Common myeloid progenitor, CD34-positive (primary cell): ENCODE measurements around the gene CCDC137.

ENCODE experiments used
- CTCF ChIA-PET: fragments of 350-600 bp; sonication (Branson Sonifier 250); formaldehyde crosslinking; loops from one replicate; lab custom pipeline; 2021; ENCODE audit warnings: antibody characterized with exemption; lab: Charles Lee
- POLR2A ChIA-PET: fragments of 350-600 bp; sonication (Branson Sonifier 250); formaldehyde crosslinking; loops from one replicate; lab custom pipeline; 2021; ENCODE audit warnings: antibody characterized with exemption; lab: Charles Lee
- DNase-seq, 3 donors: peaks; one replicate each; pipeline versions ENCODE4 v3.0.0 to v3.0.0-alpha.2; 2013
- H3K27ac ChIP-seq, 2 experiments: 1 replicate in 1 of 2; 2 replicates in 1 of 2; pipeline ENCODE4 v1.7.0; 2013; ENCODE audit warnings: inconsistent platforms in 2 of 2, low read length in 2 of 2, mild to moderate bottlenecking in 2 of 2, low read depth in 1 of 2, moderate library complexity in 1 of 2; ENCODE audit not compliant: severe bottlenecking in 2 of 2, insufficient read depth in 1 of 2, poor library complexity in 1 of 2
- H3K27me3 ChIP-seq, 5 experiments: replicated peaks in 2 of 5; 1 replicate in 3 of 5; 2 replicates in 2 of 5; pipeline versions ENCODE4 v1.6.1 to v1.7.0; 2013; ENCODE audit warnings: low read length in 4 of 5, mild to moderate bottlenecking in 2 of 5, moderate library complexity in 2 of 5, inconsistent platforms in 1 of 5; ENCODE audit not compliant: insufficient read depth in 5 of 5, control insufficient read depth in 4 of 5
- H3K36me3 ChIP-seq, 4 experiments: 1 replicate in 2 of 4; 2 replicates in 2 of 4; pipeline versions ENCODE4 v1.6.1 to v1.7.0; 2013; ENCODE audit warnings: low read length in 3 of 4, control low read depth in 1 of 4, mild to moderate bottlenecking in 1 of 4; ENCODE audit not compliant: control insufficient read depth in 4 of 4, insufficient read depth in 4 of 4
- H3K4me1 ChIP-seq, 4 experiments: 1 replicate in 3 of 4; 2 replicates in 1 of 4; pipeline versions ENCODE4 v1.6.1 to v1.7.1; 2013; ENCODE audit warnings: low read length in 3 of 4, mild to moderate bottlenecking in 3 of 4, control low read depth in 1 of 4, inconsistent platforms in 1 of 4, moderate library complexity in 1 of 4; ENCODE audit not compliant: control insufficient read depth in 4 of 4, insufficient read depth in 4 of 4; ENCODE audit errors: control extremely low read depth in 1 of 4
- H3K4me3 ChIP-seq, 7 experiments: 1 replicate in 4 of 7; 2 replicates in 3 of 7; pipeline versions ENCODE4 v1.5.1 to v1.7.0; 2013; ENCODE audit warnings: mild to moderate bottlenecking in 7 of 7, low read length in 6 of 7, moderate library complexity in 6 of 7, inconsistent platforms in 2 of 7, low read depth in 2 of 7, control low read depth in 1 of 7; ENCODE audit not compliant: insufficient read depth in 4 of 7, control insufficient read depth in 1 of 7; ENCODE audit errors: extremely low read depth in 1 of 7
- H3K9me3 ChIP-seq, 5 experiments: 1 replicate in 4 of 5; 2 replicates in 1 of 5; pipeline versions ENCODE4 v1.6.1 to v1.7.1; 2013; ENCODE audit warnings: low read length in 4 of 5, mild to moderate bottlenecking in 2 of 5, inconsistent platforms in 1 of 5, low read depth in 1 of 5, moderate library complexity in 1 of 5; ENCODE audit not compliant: control insufficient read depth in 4 of 5, insufficient read depth in 2 of 5; ENCODE audit errors: control extremely low read depth in 1 of 5
- WGBS: methylation state at CpG from one replicate; pipeline ENCODE4 v1.1.5; 2013; ENCODE audit not compliant: insufficient coverage; 5-methylcytosine and 5-hydroxymethylcytosine counted together

Gene CCDC137

DNA sequence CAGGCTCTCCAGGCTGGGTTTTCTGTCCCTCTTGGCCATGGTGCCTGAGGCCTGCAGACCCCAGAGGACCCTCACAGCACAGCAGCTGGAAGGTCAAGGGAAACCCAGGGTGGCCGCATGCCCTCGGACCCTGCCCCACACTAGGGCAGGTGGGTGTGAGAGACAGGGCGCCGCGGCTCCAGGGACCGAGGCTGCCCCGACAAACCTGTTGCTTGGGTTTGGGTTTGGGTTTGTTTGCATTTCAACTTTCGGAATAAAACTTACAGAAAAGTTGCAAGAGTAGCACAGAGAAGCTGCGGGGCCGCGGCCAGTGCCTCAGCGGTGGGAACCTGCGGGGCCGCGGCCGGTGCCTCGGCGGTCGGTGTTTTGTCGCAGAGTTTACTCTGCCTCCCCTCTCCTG lies 25.1 kb downstream of the CCDC137 start:
- ChIA-PET POLR2A (no interaction called here), CTCF (no interaction called here)
- 96% methylated on average over 18 of the region's 20 CpGs for WGBS
- Histone ChIP-seq H3K36me3 (peaks cover 6 to 98% (median 58%) of the 10 kb centered on the region in 4 experiments), H3K27ac (no peak overlapping the region), H3K9me3 (no peaks in the 10 kb centered on the region), H3K4me1 (no peaks in the 10 kb centered on the region), H3K27me3 (no peaks in the 10 kb centered on the region), H3K4me3 (no peak overlapping the region)
- no peak for DNase-seq

DNA sequence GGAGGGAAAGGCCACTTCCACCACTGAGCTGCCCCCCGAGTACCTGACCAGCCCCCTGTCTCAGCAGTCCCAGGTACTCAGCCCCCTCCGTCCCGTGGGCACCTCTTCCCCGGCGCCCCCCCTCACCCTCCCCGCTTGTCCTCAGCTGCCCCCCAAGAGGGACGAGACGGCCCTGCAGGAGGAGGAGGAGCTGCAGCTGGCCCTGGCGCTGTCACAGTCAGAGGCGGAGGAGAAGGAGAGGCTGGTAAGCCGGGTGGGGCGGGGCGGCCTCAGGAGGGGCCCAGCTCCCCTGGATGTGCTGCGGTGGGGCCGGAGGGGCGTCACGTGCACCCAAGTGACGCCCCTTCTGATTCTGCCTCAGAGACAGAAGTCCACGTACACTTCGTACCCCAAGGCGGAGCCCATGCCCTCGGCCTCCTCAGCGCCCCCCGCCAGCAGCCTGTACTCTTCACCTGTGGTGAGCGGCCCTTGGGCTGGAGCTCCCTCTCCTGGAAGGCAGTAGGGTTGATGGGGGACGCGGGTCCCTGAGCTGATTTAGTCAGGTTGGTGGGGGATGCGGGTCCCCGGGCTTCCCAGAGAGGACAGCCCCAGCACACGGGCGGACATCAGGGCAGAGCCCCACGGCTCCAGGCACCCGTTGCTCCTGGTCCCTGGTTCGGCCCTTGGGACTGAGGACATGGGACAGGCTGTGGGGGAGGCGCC lies 27.1 kb downstream of the CCDC137 start:
- ChIA-PET POLR2A (interaction anchor here (0.7 kb wide), 1 partner anchor 119 kb away, joined by 3 read pairs; no protein-coding TSS in a partner anchor), CTCF (interaction anchor here (1.6 kb wide), 1 partner anchor 10 kb away, joined by 4 read pairs; the partner anchor contains the start of genes ARL16 and HGS)
- WGBS, result 96% methylated on average over 18 of the region's 35 CpGs
- DNase-seq, result no peak
- Histone ChIP-seq H3K36me3 (peaks cover 10 to 98% (median 56%) of the 10 kb centered on the region in 4 experiments), H3K27ac (no peak overlapping the region), H3K9me3 (no peaks in the 10 kb centered on the region), H3K4me1 (no peaks in the 10 kb centered on the region), H3K4me3 (no peak overlapping the region), H3K27me3 (no peaks in the 10 kb centered on the region)

GRCh38 chr17:81694810-81695209 lies 28.3 kb downstream of the CCDC137 start:
- Histone ChIP-seq H3K27ac (no peak overlapping the region), H3K4me3 (no peak overlapping the region), H3K9me3 (no peaks in the 10 kb centered on the region), H3K4me1 (no peaks in the 10 kb centered on the region), H3K36me3 (peaks cover 10 to 92% (median 50%) of the 10 kb centered on the region in 4 experiments), H3K27me3 (no peaks in the 10 kb centered on the region)
- ChIA-PET CTCF (no interaction called here), POLR2A (no interaction called here)
- WGBS, result 100% methylated on average over 10 of the region's 19 CpGs
- no peak for DNase-seq

- DNase-seq, result no peak
- ChIA-PET POLR2A (no interaction called here), CTCF (interaction anchor here (0.5 to 1.1 kb wide), 2 partner anchors 10 to 32 kb away, joined by 3 read pairs; no protein-coding TSS in a partner anchor)
- Histone ChIP-seq H3K36me3 (peaks cover 10 to 88% (median 47%) of the 10 kb centered on the region in 4 experiments), H3K27ac (no peak overlapping the region), H3K27me3 (no peaks in the 10 kb centered on the region), H3K4me1 (no peaks in the 10 kb centered on the region), H3K4me3 (no peak overlapping the region), H3K9me3 (no peaks in the 10 kb centered on the region)
- WGBS, result 97% methylated on average over 6 of the region's 6 CpGs
Measured at GRCh38 chr17:81695211-81695610, 28.7 kb downstream of the CCDC137 start.

DNA sequence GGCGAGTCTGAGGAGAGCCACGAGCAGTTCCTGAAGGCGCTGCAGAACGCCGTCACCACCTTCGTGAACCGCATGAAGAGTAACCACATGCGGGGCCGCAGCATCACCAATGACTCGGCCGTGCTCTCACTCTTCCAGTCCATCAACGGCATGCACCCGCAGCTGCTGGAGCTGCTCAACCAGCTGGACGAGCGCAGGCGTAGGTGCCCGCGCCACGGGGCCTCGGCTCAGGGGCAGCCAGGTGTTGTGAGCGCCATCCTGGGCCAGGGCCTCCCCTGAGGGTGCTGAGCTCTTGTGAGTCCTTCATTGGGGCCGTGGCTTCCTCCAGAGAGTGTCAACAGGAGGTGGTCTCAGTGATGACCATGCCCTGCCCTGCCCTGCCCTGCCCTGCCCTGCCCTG lies 29.3 kb downstream of the CCDC137 start:
- H3K27ac ChIP-seq, result no peak overlapping the region
- H3K4me3 ChIP-seq, result no peak overlapping the region
- peaks cover 8 to 85% (median 47%) of the 10 kb centered on the region in 4 experiments for H3K36me3 ChIP-seq
- peaks cover 0 to 2% (median 0%) of the 10 kb centered on the region in 4 experiments for H3K4me1 ChIP-seq
- WGBS, result 97% methylated on average over 22 of the region's 22 CpGs
- no peak for DNase-seq
- ChIA-PET CTCF (interaction anchor here (0.5 to 1.1 kb wide), 3 partner anchors 11 to 33 kb away, joined by 3 to 4 read pairs (median 3); no protein-coding TSS in a partner anchor), POLR2A (no interaction called here)
- no peaks in the 10 kb centered on the region for H3K9me3 ChIP-seq
- no peaks in the 10 kb centered on the region for H3K27me3 ChIP-seq

- Histone ChIP-seq H3K4me3 (no peak overlapping the region), H3K27me3 (no peaks in the 10 kb centered on the region), H3K4me1 (peaks cover 0 to 8% (median 3%) of the 10 kb centered on the region in 4 experiments), H3K27ac (no peak overlapping the region), H3K36me3 (peaks cover 8 to 85% (median 49%) of the 10 kb centered on the region in 4 experiments), H3K9me3 (no peaks in the 10 kb centered on the region)
- CTCF ChIA-PET, result interaction anchor here (1.0 to 1.1 kb wide), 2 partner anchors 12 to 21 kb away, joined by 3 to 4 read pairs; no protein-coding TSS in a partner anchor
- 98% methylated on average over 37 of the region's 40 CpGs for WGBS
- no peak for DNase-seq
- POLR2A ChIA-PET, result no interaction called here
Measured at GRCh38 chr17:81696218-81696941, 29.8 kb downstream of the CCDC137 start.
